Nephron (organoid): ENCODE measurements around the gene MYL7.

Experiments
- H3K27ac Mint-ChIP-seq, 3 experiments: 2 replicates each; pipeline ENCODE4 v1.8.0; 2020; ENCODE audit warnings: mixed read lengths in 3 of 3, mild to moderate bottlenecking in 2 of 3, moderate library complexity in 1 of 3
- H3K27me3 Mint-ChIP-seq: 2 replicates; pipeline ENCODE4 v1.8.0; 2021; ENCODE audit warnings: low read depth, mild to moderate bottlenecking, moderate library complexity, mixed read lengths
- H3K36me3 Mint-ChIP-seq: 2 replicates; pipeline ENCODE4 v1.8.0; 2020; ENCODE audit warnings: low read depth, mixed read lengths
- H3K4me1 Mint-ChIP-seq: 2 replicates; pipeline ENCODE4 v1.8.0; 2020; ENCODE audit warnings: mixed read lengths
- H3K4me3 Mint-ChIP-seq, 3 experiments: 2 replicates each; pipeline ENCODE4 v1.8.0; 2020; ENCODE audit warnings: mild to moderate bottlenecking in 3 of 3, mixed read lengths in 3 of 3, moderate library complexity in 2 of 3
- H3K9me3 Mint-ChIP-seq: 2 replicates; pipeline ENCODE4 v1.8.0; 2020; ENCODE audit warnings: mixed read lengths
- CTCF ChIP-seq, 3 experiments: fragments of 200-600 bp; sonication (generic); IDR thresholded peaks; one replicate each; pipeline ENCODE4 v1.5.0; 2021; ENCODE audit warnings: antibody characterized with exemption in 3 of 3; ENCODE audit not compliant: unreplicated experiment in 3 of 3

Gene MYL7

DNA sequence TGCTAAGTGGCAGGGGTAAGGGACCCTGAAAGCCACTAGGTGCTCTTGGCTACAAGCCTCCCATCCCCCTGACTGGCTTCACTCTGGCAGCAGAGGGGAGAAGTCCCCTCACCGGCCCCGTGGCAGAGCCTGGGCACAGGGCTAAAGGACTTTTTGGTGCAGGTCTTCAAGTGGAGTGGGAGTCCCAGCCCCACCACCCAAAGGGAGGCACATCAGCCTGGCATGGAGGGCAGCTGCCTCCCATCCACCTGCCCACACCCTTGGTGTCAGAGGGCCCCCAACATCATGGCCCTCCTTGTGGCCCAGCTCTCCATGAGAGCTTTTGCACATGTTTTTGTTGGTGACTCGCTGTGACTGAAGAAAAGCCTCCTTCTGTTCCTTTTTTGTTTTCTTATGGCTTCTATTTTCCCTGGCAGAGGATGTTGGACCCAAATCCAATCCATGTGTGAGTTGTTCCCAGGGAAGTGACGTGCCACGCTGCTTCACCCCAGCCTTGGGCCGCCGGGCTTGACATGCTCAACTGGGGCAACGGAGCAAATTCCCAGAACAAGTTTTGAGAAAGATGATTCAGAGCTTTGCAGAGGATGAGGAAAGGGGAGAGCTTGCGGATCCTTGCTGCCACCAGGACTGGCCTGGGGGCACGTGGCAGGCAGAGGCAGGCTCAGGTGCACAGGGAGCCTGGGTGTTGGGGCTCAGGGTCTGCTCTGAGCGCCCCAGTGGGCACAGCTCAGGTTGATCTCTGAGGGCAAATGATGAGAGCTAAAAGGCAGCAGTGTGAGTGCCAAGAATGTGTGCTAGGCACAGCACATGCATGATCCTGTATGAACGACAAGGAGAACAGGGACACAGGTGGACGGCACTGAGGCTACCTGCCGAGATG, 38.9 kb downstream of the MYL7 start:
- Mint-ChIP-seq H3K4me1 (peaks cover 44% of the 10 kb centered on the region), H3K36me3 (no peaks in the 10 kb centered on the region), H3K27me3 (peaks cover 9% of the 10 kb centered on the region), H3K27ac (peak overlapping the region; percentile 62 to 82 (median 79)), H3K4me3 (peak overlapping the region; percentile 75 to 87 (median 79)), H3K9me3 (no peaks in the 10 kb centered on the region)
- TF ChIP-seq CTCF (IDR thresholded peaks at IDR 0.05; ENCODE audit: unreplicated experiment in 3 of 3): no peak

GRCh38 chr7:44101303-44101965, 39.7 kb downstream of the MYL7 start:
- Mint-ChIP-seq H3K4me3 (peak overlapping the region in 2 of 3 experiments; percentile 41 to 77), H3K36me3 (no peaks in the 10 kb centered on the region), H3K27me3 (peaks cover 10% of the 10 kb centered on the region), H3K9me3 (no peaks in the 10 kb centered on the region), H3K27ac (peak overlapping the region; percentile 95 to 97 (median 97)), H3K4me1 (peaks cover 46% of the 10 kb centered on the region)
- no peak for TF ChIP-seq CTCF (IDR thresholded peaks at IDR 0.05; ENCODE audit: unreplicated experiment in 3 of 3)

GRCh38 chr7:44100458-44101302, 40.5 kb downstream of the MYL7 start:
- H3K27me3 Mint-ChIP-seq: peaks cover 10% of the 10 kb centered on the region
- H3K4me3 Mint-ChIP-seq: peak overlapping the region; percentile 42 to 77 (median 46)
- no peaks in the 10 kb centered on the region for H3K36me3 Mint-ChIP-seq
- no peak for TF ChIP-seq CTCF (IDR thresholded peaks at IDR 0.05; ENCODE audit: unreplicated experiment in 3 of 3)
- H3K9me3 Mint-ChIP-seq: no peaks in the 10 kb centered on the region
- peaks cover 41% of the 10 kb centered on the region for H3K4me1 Mint-ChIP-seq
- peak overlapping the region; percentile 95 to 97 (median 97) for H3K27ac Mint-ChIP-seq

- H3K36me3 Mint-ChIP-seq: no peaks in the 10 kb centered on the region
Measured at GRCh38 chr7:44099669-44100068, 41.5 kb downstream of the MYL7 start.

More at GRCh38 chr7:44099669-44100068, 41.5 kb downstream of the MYL7 start:
- Mint-ChIP-seq H3K4me1 (peaks cover 41% of the 10 kb centered on the region), H3K27me3 (peaks cover 10% of the 10 kb centered on the region), H3K27ac (peak overlapping the region; percentile 95 to 97 (median 97)), H3K4me3 (no peak overlapping the region), H3K9me3 (no peaks in the 10 kb centered on the region)
- TF ChIP-seq CTCF (IDR thresholded peaks at IDR 0.05; ENCODE audit: unreplicated experiment in 3 of 3): no peak
